Stimulated activated effector memory CD8-positive, alpha-beta T cell treated with anti-CD3 and anti-CD28 coated beads, Interleukin-12 subunit alpha, Interleukin-12 subunit beta, amount 100 ng/mL, for 72 hours (primary cell): ENCODE results near the gene OSBPL10.
A peak's percentile ranks its signal among the peaks of the same experiment; 100 is the strongest.

ENCODE experiments used
- ATAC-seq: fragments of 150-1000 bp; cut with Tn5 transposase; 2 replicates; pipeline ENCODE4 v1.10.0; 2021
- DNase-seq, 2 donors: peaks; one replicate each; pipeline ENCODE4 v3.0.0; 2021 to 2022; ENCODE audit warnings: low spot score in 2 of 2
- H3K27ac Mint-ChIP-seq: one replicate; pipeline ENCODE4 v1.8.0; 2022; ENCODE audit warnings: mild to moderate bottlenecking, mixed read lengths
- H3K36me3 Mint-ChIP-seq: one replicate; pipeline ENCODE4 v1.8.0; 2022; ENCODE audit warnings: mild to moderate bottlenecking, mixed read lengths
- H3K4me1 Mint-ChIP-seq: one replicate; pipeline ENCODE4 v1.8.0; 2022; ENCODE audit warnings: mixed read lengths
- H3K4me3 Mint-ChIP-seq: one replicate; pipeline ENCODE4 v1.8.0; 2022; ENCODE audit warnings: mild to moderate bottlenecking, mixed read lengths
- H3K9me3 Mint-ChIP-seq: one replicate; pipeline ENCODE4 v1.8.0; 2022; ENCODE audit warnings: mixed read lengths

OSBPL10 gene

DNA sequence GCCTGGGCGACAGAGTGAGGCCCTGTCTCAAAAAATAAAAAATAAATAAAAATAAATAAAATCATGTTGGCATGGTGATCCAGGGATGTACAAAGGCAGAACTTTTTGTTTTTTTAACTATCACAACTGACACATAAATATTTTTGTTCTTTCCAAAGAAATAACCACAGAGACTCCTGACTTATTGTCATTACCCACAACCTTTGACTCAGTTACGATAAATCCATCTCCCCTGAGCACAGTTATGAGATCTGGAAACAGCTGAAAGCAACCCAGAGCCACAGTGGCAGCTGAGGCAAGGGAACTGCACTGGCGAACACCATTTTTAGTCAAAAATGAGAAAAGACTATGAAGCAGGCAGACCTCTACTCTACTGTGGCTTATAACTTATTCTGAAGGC lies 24.0 kb downstream of the OSBPL10 start:
- Mint-ChIP-seq H3K4me1 (no peaks in the 10 kb centered on the region), H3K4me3 (no peak overlapping the region), H3K9me3 (peaks cover 6% of the 10 kb centered on the region), H3K27ac (no peak overlapping the region), H3K36me3 (no peaks in the 10 kb centered on the region)
- DNase-seq (no peak), ATAC-seq (no peak)

DNA sequence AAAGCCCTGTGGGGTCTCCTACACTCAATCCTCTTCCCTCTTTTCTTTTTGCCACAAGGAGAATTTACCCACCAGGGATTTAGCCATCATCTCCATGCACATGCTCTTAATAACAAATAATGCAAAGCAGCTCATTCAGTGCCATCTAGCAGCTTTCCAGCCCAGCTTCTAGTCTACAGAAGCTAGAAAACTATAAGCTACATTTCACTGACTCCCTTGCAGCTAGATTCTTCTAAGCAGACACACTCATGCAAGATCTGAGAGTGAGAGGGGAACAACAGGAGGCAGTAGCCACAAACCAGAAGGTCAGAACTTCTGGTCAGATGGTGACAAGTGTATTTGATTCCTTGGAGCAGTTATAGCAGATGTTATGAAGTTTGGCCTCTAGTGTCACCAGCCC lies 25.5 kb downstream of the OSBPL10 start:
- Mint-ChIP-seq H3K4me1 (no peaks in the 10 kb centered on the region), H3K9me3 (peaks cover 6% of the 10 kb centered on the region), H3K4me3 (no peak overlapping the region), H3K27ac (no peak overlapping the region), H3K36me3 (no peaks in the 10 kb centered on the region)
- no peak for DNase-seq
- no peak for ATAC-seq

DNA sequence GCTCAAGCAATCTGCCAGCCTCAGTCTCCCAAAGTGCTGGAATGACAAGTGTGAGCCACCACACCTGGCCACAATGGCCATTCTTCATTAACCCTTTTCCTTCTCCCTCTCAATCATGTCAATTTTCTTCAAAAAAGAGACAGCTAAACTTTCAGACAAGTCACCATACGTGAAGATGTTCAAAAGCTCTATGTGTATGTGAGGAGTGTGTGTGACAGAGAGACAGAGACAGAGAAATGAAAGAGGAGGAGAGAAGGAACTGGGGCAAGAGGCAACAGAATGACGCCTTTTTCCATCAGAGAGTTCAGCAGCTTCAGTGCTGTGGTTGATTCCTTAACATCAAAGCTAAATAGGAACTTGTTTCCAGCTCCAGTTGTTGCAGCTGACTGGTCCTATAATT lies 27.4 kb downstream of the OSBPL10 start:
- no peak for ATAC-seq
- no peak overlapping the region for H3K27ac Mint-ChIP-seq
- no peak overlapping the region for H3K4me3 Mint-ChIP-seq
- no peaks in the 10 kb centered on the region for H3K4me1 Mint-ChIP-seq
- no peak for DNase-seq
- no peaks in the 10 kb centered on the region for H3K36me3 Mint-ChIP-seq
- peaks cover 6% of the 10 kb centered on the region for H3K9me3 Mint-ChIP-seq

DNA sequence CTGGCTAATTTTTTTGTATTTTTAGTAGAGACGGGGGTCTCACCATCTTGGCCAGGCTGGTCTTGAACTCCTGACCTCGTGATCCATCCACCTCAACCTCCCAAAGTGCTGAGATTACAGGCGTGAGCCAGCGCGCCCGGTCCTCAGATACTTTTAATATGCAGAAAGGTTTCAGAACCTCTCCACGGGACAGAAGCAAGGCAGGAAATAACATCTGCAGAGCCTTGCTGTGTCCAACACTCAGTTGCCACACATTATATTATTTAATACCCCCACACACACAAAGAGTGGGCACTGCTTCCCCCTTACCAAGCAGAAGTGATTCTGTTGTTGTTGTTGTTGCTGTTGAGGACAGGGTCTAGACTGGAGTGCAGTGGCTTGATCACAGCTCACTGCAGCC lies 28.0 kb downstream of the OSBPL10 start:
- H3K4me3 Mint-ChIP-seq, result no peak overlapping the region
- DNase-seq (no peak), ATAC-seq (no peak)
- no peak overlapping the region for H3K27ac Mint-ChIP-seq
- H3K4me1 Mint-ChIP-seq, result no peaks in the 10 kb centered on the region
- peaks cover 6% of the 10 kb centered on the region for H3K9me3 Mint-ChIP-seq
- no peaks in the 10 kb centered on the region for H3K36me3 Mint-ChIP-seq

DNA sequence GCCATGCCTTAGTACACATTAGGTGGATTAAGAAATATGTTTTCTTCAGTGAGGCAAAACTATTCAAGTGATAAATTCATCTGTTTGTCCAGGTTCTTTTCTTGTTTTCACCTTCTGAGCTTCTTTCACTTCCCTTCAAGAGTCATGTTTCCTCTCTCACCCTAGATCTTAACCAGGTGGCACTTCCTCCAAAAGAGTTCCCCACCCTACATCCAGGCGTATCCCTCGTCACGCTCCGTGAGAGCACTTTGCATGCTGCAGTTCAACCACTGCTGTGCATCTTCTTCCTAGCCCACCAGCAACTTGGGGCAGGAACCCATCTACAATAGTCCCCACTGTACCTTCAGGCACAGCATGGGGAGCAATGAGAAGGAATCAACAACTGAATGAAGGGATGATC lies 28.9 kb downstream of the OSBPL10 start:
- H3K27ac Mint-ChIP-seq, result no peak overlapping the region
- no peak overlapping the region for H3K4me3 Mint-ChIP-seq
- no peak for DNase-seq
- peaks cover 6% of the 10 kb centered on the region for H3K9me3 Mint-ChIP-seq
- H3K36me3 Mint-ChIP-seq, result no peaks in the 10 kb centered on the region
- no peaks in the 10 kb centered on the region for H3K4me1 Mint-ChIP-seq
- ATAC-seq, result no peak

DNA sequence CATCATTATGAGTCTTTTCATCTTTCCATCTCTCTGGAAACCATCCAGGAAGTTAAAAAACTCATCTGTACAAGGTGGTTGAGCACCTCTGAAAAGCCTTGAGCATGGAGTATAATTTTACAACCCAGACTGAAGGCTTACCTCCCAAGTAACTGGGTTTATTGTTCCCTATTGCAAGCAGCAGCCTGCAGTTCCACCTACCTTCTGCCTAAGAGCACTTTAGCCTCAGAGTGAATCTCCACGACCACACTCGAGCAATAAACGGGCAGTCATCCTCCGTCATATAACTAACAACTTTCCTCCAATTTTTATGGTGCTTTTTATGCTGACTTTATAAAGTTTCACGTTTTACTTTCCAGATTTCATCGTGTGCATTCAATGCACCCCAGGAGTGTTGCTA lies 32.8 kb downstream of the OSBPL10 start:
- Mint-ChIP-seq H3K9me3 (no peaks in the 10 kb centered on the region), H3K27ac (no peak overlapping the region), H3K4me3 (no peak overlapping the region), H3K4me1 (no peaks in the 10 kb centered on the region), H3K36me3 (no peaks in the 10 kb centered on the region)
- ATAC-seq (no peak), DNase-seq (no peak)

DNA sequence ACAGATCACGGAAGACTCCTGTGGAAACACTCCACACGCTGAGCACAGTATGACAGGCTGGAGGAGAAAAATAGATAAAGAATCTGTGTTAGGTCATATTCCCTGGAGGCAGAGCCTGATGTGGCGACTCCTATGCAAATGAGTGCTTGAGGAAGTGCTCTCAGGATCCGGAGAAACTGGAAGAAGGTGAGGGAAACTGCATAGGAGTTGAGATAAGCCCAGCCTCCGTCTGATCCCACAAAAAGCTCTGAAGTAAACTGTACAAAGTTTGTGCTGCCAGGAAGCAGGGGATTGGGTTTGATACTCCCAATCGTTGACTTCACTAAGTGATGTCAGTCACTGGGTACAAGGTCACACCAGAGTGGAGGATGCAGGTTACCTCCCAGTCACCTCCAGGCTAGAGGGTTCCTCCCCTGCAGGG lies 33.4 kb downstream of the OSBPL10 start:
- ATAC-seq, result no peak

DNA sequence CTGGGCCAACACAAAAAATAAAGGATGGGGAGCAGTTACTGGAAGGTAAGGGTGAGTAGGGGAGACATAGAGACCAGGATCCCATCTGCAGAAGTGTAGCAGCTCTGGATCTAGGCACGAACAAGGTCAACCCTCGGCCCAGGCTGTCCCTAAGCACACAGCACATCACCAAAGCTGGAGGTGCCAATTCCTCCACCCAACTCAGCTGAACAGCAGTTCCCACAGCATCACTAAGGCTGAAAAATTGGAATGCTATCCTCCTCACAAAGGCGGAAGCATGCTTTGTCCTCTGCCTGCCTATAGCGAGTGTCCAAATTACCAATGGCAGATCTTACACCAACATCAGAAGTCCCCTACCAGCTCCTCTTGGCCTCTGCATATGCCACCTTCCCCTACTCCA lies 33.9 kb downstream of the OSBPL10 start:
- ATAC-seq (peak; percentile 11), DNase-seq (no peak)
- H3K4me1 Mint-ChIP-seq, result no peaks in the 10 kb centered on the region
- H3K27ac Mint-ChIP-seq, result peak overlapping the region; percentile 23
- no peak overlapping the region for H3K4me3 Mint-ChIP-seq
- no peaks in the 10 kb centered on the region for H3K36me3 Mint-ChIP-seq
- no peaks in the 10 kb centered on the region for H3K9me3 Mint-ChIP-seq

More for the DNA sequence above, 33.4 kb downstream of the OSBPL10 start:
- no peaks in the 10 kb centered on the region for H3K9me3 Mint-ChIP-seq
- H3K36me3 Mint-ChIP-seq, result no peaks in the 10 kb centered on the region
- H3K4me1 Mint-ChIP-seq, result no peaks in the 10 kb centered on the region
- no peak for DNase-seq
- H3K4me3 Mint-ChIP-seq, result no peak overlapping the region
- H3K27ac Mint-ChIP-seq, result no peak overlapping the region

DNA sequence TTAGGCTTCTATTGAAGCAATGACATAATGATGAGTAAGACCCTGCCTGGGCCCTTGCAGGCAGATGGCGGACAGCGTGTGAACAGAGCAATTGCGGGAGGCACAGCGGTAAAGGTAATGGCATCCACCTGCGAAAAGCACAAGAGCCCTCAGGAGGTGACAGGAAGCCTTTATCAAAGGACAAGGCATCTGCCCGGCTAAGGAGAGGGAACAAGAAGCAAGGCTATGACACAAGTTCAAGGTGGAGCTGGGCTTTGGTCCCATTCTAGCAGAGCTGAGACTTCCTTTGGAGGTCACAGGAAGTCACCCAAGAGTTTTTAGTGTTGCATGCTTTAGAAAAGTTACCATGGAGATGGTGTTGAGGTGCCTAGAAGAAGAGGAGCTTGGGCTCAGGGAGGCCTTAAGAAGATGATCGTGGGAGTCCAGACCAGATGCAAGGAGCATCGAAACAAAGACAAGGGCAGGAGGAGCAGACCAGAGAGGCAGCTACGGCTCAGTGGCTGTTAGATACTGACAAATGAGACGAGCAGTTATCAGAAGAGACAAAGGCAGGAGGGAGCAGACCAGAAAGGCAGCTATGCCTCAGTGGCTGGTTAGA lies 34.5 kb downstream of the OSBPL10 start:
- no peak for DNase-seq
- peak overlapping the region; percentile 23 for H3K27ac Mint-ChIP-seq
- no peak overlapping the region for H3K4me3 Mint-ChIP-seq
- H3K4me1 Mint-ChIP-seq, result no peaks in the 10 kb centered on the region
- H3K9me3 Mint-ChIP-seq, result no peaks in the 10 kb centered on the region
- peak; percentile 21 for ATAC-seq
- no peaks in the 10 kb centered on the region for H3K36me3 Mint-ChIP-seq

DNA sequence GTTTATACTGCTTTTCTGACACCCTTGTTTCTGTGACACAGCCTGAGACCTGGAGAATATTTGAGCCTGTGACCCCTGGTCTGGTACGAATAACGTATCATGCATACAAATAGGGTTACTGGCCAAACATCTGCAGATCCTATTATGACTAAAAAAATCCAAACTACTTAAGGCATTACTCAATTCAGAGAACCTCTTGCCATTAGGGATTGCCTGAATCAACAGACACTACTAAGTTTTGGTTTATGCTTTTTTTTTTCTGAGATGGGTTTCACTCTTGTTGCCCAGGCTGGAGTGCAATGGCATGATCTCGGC lies 35.4 kb downstream of the OSBPL10 start:
- H3K27ac Mint-ChIP-seq, result no peak overlapping the region
- no peaks in the 10 kb centered on the region for H3K36me3 Mint-ChIP-seq
- H3K4me3 Mint-ChIP-seq, result no peak overlapping the region
- ATAC-seq (no peak), DNase-seq (no peak)
- no peaks in the 10 kb centered on the region for H3K4me1 Mint-ChIP-seq
- H3K9me3 Mint-ChIP-seq, result no peaks in the 10 kb centered on the region

DNA sequence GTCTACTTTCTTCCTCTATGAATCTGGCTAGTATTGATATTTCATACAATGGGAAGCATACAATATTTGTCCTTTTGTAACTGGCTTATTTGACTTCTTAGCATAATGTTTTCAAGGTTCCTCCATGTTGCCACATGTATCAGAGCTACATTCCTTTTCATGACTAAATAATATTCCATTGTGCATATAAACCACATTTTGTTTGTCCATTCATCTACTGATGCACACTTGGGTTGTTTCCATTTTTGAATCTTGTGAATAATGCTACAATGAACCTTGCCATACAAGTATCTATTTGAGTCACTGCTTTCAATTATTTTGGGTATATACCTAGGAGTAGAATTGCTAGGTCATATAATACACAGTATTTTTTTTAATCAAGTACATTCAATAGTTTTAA lies 38.0 kb downstream of the OSBPL10 start:
- Mint-ChIP-seq H3K9me3 (no peaks in the 10 kb centered on the region), H3K4me3 (no peak overlapping the region), H3K4me1 (no peaks in the 10 kb centered on the region), H3K36me3 (no peaks in the 10 kb centered on the region), H3K27ac (no peak overlapping the region)
- no peak for DNase-seq
- no peak for ATAC-seq

DNA sequence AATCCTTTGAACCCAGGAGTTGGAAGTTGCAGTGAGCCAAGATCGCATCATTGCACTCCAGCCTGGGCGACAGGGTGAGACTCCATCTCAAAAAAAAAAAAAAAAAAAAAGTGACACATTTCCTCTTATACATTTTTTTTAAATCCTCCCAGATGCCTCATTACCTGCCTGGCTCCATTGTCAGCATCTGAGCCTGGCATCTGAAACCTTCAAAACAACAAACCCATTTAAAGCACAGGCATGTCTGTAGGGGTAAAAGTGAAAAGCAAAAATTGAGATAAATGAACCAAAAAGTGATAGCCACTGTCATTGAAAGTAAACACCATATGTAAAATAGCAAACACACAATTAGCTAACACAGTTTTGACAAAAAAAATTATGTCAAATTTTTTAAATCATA lies 38.6 kb downstream of the OSBPL10 start:
- Mint-ChIP-seq H3K9me3 (no peaks in the 10 kb centered on the region), H3K4me1 (no peaks in the 10 kb centered on the region), H3K36me3 (no peaks in the 10 kb centered on the region), H3K4me3 (no peak overlapping the region), H3K27ac (no peak overlapping the region)
- DNase-seq (no peak), ATAC-seq (no peak)

DNA sequence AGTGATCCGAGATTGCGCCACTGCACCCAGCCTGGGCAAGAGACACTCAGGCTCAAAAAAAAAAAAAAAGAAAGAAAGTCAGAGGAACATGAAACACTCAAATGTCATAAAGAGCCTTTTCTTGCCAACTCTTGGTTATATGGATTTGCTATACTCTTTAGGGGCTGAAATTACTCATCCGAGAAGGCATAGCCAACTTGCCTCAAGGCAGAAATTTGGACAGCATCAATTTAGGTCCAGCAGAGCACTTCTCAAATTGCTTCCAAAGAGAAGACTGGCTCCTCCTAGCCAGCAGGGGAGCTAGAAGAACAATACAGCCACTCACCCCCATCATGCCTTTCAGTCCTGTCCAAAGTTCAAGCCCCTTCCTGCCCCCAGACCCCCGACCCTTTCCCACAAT lies 43.8 kb downstream of the OSBPL10 start:
- no peak for ATAC-seq
- Mint-ChIP-seq H3K36me3 (no peaks in the 10 kb centered on the region), H3K4me3 (no peak overlapping the region), H3K9me3 (no peaks in the 10 kb centered on the region), H3K27ac (no peak overlapping the region), H3K4me1 (no peaks in the 10 kb centered on the region)
- no peak for DNase-seq

DNA sequence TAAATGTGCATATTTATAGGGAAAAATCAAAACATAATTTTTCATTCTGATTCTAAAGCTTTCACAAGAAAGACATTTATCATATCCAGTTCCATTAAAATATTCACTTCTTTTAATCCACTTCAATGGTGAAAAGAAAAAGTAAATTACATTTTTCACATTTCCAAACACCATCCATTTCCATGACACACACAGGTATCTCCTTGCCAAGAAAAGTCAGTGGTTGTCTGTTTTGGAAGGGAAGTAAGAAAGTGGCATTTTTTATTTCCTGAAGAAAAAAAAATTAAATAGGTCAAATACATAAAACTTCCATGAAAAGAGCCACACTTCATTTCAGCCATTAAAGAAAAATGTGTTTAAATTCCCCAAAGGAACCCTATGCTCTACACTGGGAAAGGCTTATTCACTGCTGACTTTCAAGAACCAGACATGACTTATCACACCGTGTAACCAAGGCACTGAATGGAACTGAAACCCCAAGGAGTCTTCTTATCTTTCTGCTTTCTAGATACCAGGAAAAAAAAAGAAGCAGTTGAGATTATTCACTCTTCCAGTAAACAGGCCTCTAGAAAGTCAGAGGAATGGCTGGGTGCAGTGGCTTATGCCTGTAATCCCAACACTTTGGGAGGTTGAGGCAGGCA lies 44.5 kb downstream of the OSBPL10 start:
- no peaks in the 10 kb centered on the region for H3K4me1 Mint-ChIP-seq
- DNase-seq (no peak), ATAC-seq (no peak)

DNA sequence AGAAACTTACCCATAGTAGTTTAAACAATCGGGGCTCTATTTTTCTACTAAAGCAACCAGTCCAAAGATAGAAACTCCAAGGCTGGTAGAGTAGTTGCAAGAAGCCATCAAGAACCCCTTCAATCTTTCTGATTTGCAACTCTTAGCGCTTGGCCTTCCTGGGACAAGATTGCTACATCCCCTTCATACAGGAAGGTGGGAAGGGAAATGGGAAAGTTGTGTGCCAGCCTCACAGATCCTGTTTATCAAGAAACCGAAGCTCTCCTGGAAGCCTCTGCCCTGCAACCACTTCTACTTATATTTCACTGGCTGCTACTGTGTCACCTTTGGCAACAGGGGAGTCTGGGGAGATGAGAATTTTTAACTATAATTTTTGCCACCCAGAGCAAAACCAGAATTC lies 46.2 kb downstream of the OSBPL10 start:
- DNase-seq, result no peak
- H3K9me3 Mint-ChIP-seq, result no peaks in the 10 kb centered on the region

More for the DNA sequence above, 44.5 kb downstream of the OSBPL10 start:
- no peaks in the 10 kb centered on the region for H3K36me3 Mint-ChIP-seq
- no peaks in the 10 kb centered on the region for H3K9me3 Mint-ChIP-seq
- H3K4me3 Mint-ChIP-seq, result no peak overlapping the region
- H3K27ac Mint-ChIP-seq, result no peak overlapping the region

DNA sequence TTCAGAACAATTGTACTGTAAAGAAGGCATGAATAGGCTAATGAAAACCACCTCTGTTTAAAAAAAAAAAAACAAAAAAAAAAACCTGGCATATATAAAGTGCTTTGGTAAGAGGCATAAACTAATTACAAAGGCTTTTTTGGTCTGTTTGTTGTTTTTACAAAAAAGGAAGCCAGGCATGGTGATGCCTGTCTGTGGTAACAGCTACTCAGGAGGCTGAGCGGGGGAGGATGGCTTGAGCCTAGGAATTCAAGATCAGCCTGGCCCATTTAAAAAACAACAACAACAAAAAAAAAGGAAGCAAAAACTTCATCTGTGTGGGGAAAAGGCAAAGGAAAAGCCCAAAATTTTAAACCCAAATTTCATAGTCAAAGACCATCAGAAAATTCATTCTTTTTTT lies 47.0 kb downstream of the OSBPL10 start:
- H3K4me3 Mint-ChIP-seq, result no peak overlapping the region
- H3K36me3 Mint-ChIP-seq, result no peaks in the 10 kb centered on the region
- H3K27ac Mint-ChIP-seq, result no peak overlapping the region
- DNase-seq (no peak), ATAC-seq (no peak)
- no peaks in the 10 kb centered on the region for H3K4me1 Mint-ChIP-seq
- no peaks in the 10 kb centered on the region for H3K9me3 Mint-ChIP-seq

More for the DNA sequence above, 46.2 kb downstream of the OSBPL10 start:
- Mint-ChIP-seq H3K27ac (no peak overlapping the region), H3K36me3 (no peaks in the 10 kb centered on the region), H3K4me3 (no peak overlapping the region), H3K4me1 (no peaks in the 10 kb centered on the region)
- no peak for ATAC-seq

DNA sequence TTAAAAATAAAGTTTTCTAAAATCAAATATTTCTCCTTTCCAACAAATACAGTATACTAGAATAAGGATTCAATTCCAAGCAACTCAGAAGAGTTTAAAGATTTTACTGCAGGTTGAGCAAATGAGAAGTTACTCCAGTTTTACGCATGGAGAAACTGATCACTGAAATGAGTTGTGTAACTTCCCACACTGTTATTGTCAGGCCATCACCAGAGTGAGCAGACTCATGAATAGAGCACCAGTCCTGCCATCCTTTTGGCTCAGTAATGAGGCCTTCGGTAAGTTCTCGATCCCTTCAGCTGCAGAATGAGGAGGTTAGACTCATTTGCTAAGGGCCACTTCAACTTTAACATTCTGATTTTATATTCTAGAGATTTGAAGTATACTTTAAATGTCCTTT lies 48.1 kb downstream of the OSBPL10 start:
- ATAC-seq (no peak), DNase-seq (no peak)
- Mint-ChIP-seq H3K4me3 (no peak overlapping the region), H3K36me3 (no peaks in the 10 kb centered on the region), H3K9me3 (no peaks in the 10 kb centered on the region), H3K27ac (no peak overlapping the region), H3K4me1 (no peaks in the 10 kb centered on the region)
